SK-N-SH treated with all-trans-retinoic acid at 6 μM for 48 hours (cell line): ENCODE measurements around the gene SLK.

Experiments used
- ATAC-seq: fragments of 200-7000 bp; cut with Tn5 transposase; 3 replicates; pipeline ENCODE4 v1.9.1; 2020; ENCODE audit warnings: mild to moderate bottlenecking, moderate library complexity
- ARNTL ChIP-seq: fragments of 450-650 bp; formaldehyde crosslinking; IDR thresholded peaks from 2 replicates; pipeline ENCODE4 v1.5.0; 2020; ENCODE audit warnings: low read depth, mild to moderate bottlenecking, moderate library complexity, borderline replicate concordance
- CSDC2 ChIP-seq: fragments of 250-450 bp; sonication (Bioruptor Pico); IDR thresholded peaks from 2 replicates; pipeline ENCODE4 v1.5.0; 2020; ENCODE audit warnings: mild to moderate bottlenecking, moderate library complexity
- CSRNP3 ChIP-seq: fragments of 250-450 bp; sonication (Bioruptor Pico); IDR thresholded peaks from 2 replicates; pipeline ENCODE4 v1.5.1; 2021; ENCODE audit warnings: mild to moderate bottlenecking, moderate library complexity
- ESRRG ChIP-seq: fragments of 250-450 bp; sonication (Bioruptor Pico); IDR thresholded peaks from 2 replicates; pipeline ENCODE4 v1.6.1; 2021; ENCODE audit warnings: mild to moderate bottlenecking
- GLIS3 ChIP-seq: fragments of 250-450 bp; sonication (Bioruptor Pico); IDR thresholded peaks from 2 replicates; pipeline ENCODE4 v1.5.0; 2020; ENCODE audit warnings: mild to moderate bottlenecking, moderate library complexity
- OSR1 ChIP-seq: fragments of 250-450 bp; sonication (Bioruptor Pico); IDR thresholded peaks from 2 replicates; pipeline ENCODE4 v1.8.0; 2022; ENCODE audit warnings: moderate library complexity, mild to moderate bottlenecking, inconsistent platforms
- PATZ1 ChIP-seq: fragments of 250-450 bp; sonication (Bioruptor Pico); IDR thresholded peaks from 2 replicates; pipeline ENCODE4 v1.8.0; 2020; ENCODE audit warnings: mild to moderate bottlenecking, moderate library complexity, borderline replicate concordance
- SNAI2 ChIP-seq: fragments of 250-450 bp; sonication (Bioruptor Pico); IDR thresholded peaks from 2 replicates; pipeline ENCODE4 v1.5.0; 2020; ENCODE audit warnings: mild to moderate bottlenecking, moderate library complexity
- TCF4 ChIP-seq: fragments of 250-450 bp; sonication (Bioruptor Pico); IDR thresholded peaks from 2 replicates; pipeline ENCODE4 v1.8.0; 2021; ENCODE audit warnings: mild to moderate bottlenecking, moderate library complexity, borderline replicate concordance
- TOX ChIP-seq: fragments of 250-450 bp; sonication (Bioruptor Pico); IDR thresholded peaks from 2 replicates; pipeline ENCODE4 v1.8.0; 2021; ENCODE audit warnings: mild to moderate bottlenecking, moderate library complexity, borderline replicate concordance
- ZC3H10 ChIP-seq: fragments of 250-450 bp; sonication (Bioruptor Pico); IDR thresholded peaks from 2 replicates; pipeline ENCODE4 v1.5.1; 2021; ENCODE audit warnings: mild to moderate bottlenecking, moderate library complexity
- ZFP3 ChIP-seq: fragments of 250-450 bp; sonication (Bioruptor Pico); IDR thresholded peaks from 2 replicates; pipeline ENCODE4 v1.5.0; 2020; ENCODE audit warnings: mild to moderate bottlenecking, moderate library complexity
- ZNF565 ChIP-seq: fragments of 450-650 bp; formaldehyde crosslinking; conservative IDR thresholded peaks from 2 replicates; pipeline ENCODE4 v1.5.0; 2020; ENCODE audit warnings: low read depth, mild to moderate bottlenecking, moderate library complexity
- ZNF70 ChIP-seq: fragments of 450-650 bp; formaldehyde crosslinking; IDR thresholded peaks from 2 replicates; pipeline ENCODE4 v1.5.0; 2020; ENCODE audit warnings: mild to moderate bottlenecking, moderate library complexity
- ZNF8 ChIP-seq: fragments of 450-650 bp; formaldehyde crosslinking; IDR thresholded peaks from 2 replicates; pipeline ENCODE4 v1.5.0; 2020; ENCODE audit warnings: mild to moderate bottlenecking, moderate library complexity
- TF ChIP-seq, protein P1 (sequence below): fragments of 250-450 bp; sonication (Bioruptor Pico); IDR thresholded peaks from 2 replicates; pipeline ENCODE4 v1.5.0; 2020; ENCODE audit warnings: mild to moderate bottlenecking, moderate library complexity
- TF ChIP-seq, protein P2 (sequence below): fragments of 250-450 bp; sonication (Bioruptor Pico); IDR thresholded peaks from 2 replicates; pipeline ENCODE4 v1.8.0; 2021; ENCODE audit warnings: low read depth, mild to moderate bottlenecking, moderate library complexity, borderline replicate concordance

SLK gene

GRCh38 chr10:103977204-103977603, 10.3 kb downstream of the SLK start (continued):
- TF ChIP-seq PATZ1 (no peak), CSDC2 (CRISPR knock-in tag) (no peak)
- TF ChIP-seq, protein P1, sequence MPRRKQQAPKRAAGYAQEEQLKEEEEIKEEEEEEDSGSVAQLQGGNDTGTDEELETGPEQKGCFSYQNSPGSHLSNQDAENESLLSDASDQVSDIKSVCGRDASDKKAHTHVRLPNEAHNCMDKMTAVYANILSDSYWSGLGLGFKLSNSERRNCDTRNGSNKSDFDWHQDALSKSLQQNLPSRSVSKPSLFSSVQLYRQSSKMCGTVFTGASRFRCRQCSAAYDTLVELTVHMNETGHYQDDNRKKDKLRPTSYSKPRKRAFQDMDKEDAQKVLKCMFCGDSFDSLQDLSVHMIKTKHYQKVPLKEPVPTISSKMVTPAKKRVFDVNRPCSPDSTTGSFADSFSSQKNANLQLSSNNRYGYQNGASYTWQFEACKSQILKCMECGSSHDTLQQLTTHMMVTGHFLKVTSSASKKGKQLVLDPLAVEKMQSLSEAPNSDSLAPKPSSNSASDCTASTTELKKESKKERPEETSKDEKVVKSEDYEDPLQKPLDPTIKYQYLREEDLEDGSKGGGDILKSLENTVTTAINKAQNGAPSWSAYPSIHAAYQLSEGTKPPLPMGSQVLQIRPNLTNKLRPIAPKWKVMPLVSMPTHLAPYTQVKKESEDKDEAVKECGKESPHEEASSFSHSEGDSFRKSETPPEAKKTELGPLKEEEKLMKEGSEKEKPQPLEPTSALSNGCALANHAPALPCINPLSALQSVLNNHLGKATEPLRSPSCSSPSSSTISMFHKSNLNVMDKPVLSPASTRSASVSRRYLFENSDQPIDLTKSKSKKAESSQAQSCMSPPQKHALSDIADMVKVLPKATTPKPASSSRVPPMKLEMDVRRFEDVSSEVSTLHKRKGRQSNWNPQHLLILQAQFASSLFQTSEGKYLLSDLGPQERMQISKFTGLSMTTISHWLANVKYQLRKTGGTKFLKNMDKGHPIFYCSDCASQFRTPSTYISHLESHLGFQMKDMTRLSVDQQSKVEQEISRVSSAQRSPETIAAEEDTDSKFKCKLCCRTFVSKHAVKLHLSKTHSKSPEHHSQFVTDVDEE = no peak

- no peak; the same call in 2 of the 3 replicates for ATAC-seq
Measured at GRCh38 chr10:103979530-103979929, 12.6 kb downstream of the SLK start.

DNA sequence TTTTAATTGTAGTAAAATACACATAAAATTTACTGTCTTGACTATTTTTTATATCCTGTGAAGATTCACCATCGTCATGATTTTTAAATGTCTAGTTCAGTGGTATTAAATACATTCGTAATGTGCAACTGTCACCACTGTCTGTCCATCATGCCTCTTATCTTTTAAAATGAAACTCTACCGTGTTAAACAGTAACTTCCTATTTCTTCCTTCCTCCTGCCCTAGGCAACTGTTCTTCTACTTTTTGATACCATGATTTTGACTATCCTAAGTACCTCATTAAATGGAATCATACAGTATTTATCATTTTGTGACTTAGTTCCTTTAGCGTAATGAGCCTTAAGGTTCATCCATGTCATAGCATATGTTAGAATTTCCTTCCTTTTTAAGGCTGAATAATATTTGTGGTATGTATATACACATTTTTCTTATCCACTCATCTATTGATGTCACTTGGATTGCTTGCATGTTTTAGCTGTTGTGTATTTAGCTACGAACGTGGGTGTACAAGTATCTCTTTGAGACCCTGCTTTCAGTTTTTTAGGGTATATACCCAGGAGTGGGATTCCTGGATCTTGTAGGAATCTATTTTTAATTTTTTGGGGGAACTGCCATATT, 13.5 kb downstream of the SLK start:
- TF ChIP-seq ZNF8 (CRISPR knock-in tag) (no peak), ZNF565 (CRISPR knock-in tag) (no peak), GLIS3 (CRISPR knock-in tag) (no peak), TOX (CRISPR knock-in tag) (no peak), OSR1 (CRISPR knock-in tag) (no peak), ESRRG (no peak), ARNTL (CRISPR knock-in tag) (no peak), ZC3H10 (no peak), ZNF70 (CRISPR knock-in tag) (no peak), ZFP3 (no peak), CSRNP3 (no peak), TCF4 (CRISPR knock-in tag) (no peak), PATZ1 (no peak), SNAI2 (no peak)
- TF ChIP-seq, protein P1 = no peak
- no peak for ATAC-seq

More at GRCh38 chr10:103979530-103979929, 12.6 kb downstream of the SLK start:
- TF ChIP-seq, protein P2, sequence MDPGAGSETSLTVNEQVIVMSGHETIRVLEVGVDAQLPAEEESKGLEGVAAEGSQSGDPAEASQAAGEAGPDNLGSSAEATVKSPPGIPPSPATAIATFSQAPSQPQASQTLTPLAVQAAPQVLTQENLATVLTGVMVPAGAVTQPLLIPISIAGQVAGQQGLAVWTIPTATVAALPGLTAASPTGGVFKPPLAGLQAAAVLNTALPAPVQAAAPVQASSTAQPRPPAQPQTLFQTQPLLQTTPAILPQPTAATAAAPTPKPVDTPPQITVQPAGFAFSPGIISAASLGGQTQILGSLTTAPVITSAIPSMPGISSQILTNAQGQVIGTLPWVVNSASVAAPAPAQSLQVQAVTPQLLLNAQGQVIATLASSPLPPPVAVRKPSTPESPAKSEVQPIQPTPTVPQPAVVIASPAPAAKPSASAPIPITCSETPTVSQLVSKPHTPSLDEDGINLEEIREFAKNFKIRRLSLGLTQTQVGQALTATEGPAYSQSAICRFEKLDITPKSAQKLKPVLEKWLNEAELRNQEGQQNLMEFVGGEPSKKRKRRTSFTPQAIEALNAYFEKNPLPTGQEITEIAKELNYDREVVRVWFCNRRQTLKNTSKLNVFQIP (CRISPR knock-in tag) = no peak
- no peak for TF ChIP-seq GLIS3 (CRISPR knock-in tag)
